HepG2 (cell line): Measurements from ENCODE around the gene NEAT1. TPM values are rescaled to one million over a fixed set of nuclear protein-coding genes. Genes with fewer than 3 reads are reported as not detected.

ENCODE experiments used
- ATAC-seq: fragments of 200-7000 bp; cut with Tn5 transposase; 3 replicates; pipeline ENCODE4 v1.9.1; 2020; ENCODE audit warnings: mild to moderate bottlenecking, moderate library complexity
- BruUV-seq: library from RNA; stranded (reverse); fragments of 400-500 nt; replicated peaks from 2 replicates; lab custom pipeline; 2021; lab: Mats Ljungman, UMichigan
- CTCF ChIA-PET: fragments of 300-600 bp; formaldehyde crosslinking; extraction: SDS; loops from one replicate; lab custom pipeline; 2021; ENCODE audit warnings: low total read pairs, inconsistent platforms, low intra/inter-chr PET ratio; lab: Yijun Ruan, JAX
- POLR2A ChIA-PET: fragments of 350-600 bp; sonication (Branson Sonifier 250); formaldehyde crosslinking; loops from one replicate; lab custom pipeline; 2020; ENCODE audit warnings: antibody characterized with exemption, inconsistent platforms; lab: Yijun Ruan, JAX
- DNase-seq: peaks from one replicate; pipeline ENCODE4 v3.0.0-alpha.2; 2015; ENCODE audit warnings: low spot score
- FAIRE-seq: peaks from 3 replicates; lab custom pipeline; 2011; peaks lifted over from hg19 to GRCh38; lab: Jason Lieb, UNC
- H2AFZ ChIP-seq: one replicate; pipeline ENCODE4 v1.6.1; 2011; ENCODE audit warnings: low read length, inconsistent platforms
- H3K27ac ChIP-seq: fragments of 300-600 bp; 3 replicates; pipeline ENCODE4 v1.8.0; 2011; ENCODE audit warnings: mixed run types, mild to moderate bottlenecking, mixed read lengths, low read length, inconsistent platforms; ENCODE audit not compliant: insufficient read depth; ENCODE audit errors: extremely low read length
- H3K27me3 ChIP-seq, 2 experiments: fragments of 200-600 bp in 1 of 2; 2 replicates in 1 of 2; 3 replicates in 1 of 2; pipeline versions ENCODE4 v1.6.0 to v1.8.0; 2011; ENCODE audit warnings: low read length in 2 of 2, mild to moderate bottlenecking in 2 of 2, moderate library complexity in 2 of 2, inconsistent platforms in 1 of 2; ENCODE audit not compliant: insufficient read depth in 2 of 2, control insufficient read depth in 1 of 2
- H3K36me3 ChIP-seq, 2 experiments: fragments of 200-600 bp in 1 of 2; replicated peaks in 1 of 2; 2 replicates in 1 of 2; 3 replicates in 1 of 2; pipeline versions ENCODE4 v1.5.1 to v1.8.0; 2011; ENCODE audit warnings: low read length in 2 of 2, inconsistent platforms in 1 of 2; ENCODE audit not compliant: insufficient read depth in 2 of 2, control insufficient read depth in 1 of 2
- H3K4me1 ChIP-seq: 2 replicates; pipeline ENCODE4 v1.5.1; 2012; ENCODE audit warnings: low read length, inconsistent platforms; ENCODE audit not compliant: insufficient read depth
- H3K4me2 ChIP-seq: 2 replicates; pipeline ENCODE4 v1.6.0; 2011; ENCODE audit warnings: low read depth, low read length, inconsistent platforms
- H3K4me3 ChIP-seq, 3 experiments: fragments of 200-600 bp in 1 of 3; sonication (generic), shearing (Covaris generic) in 1 of 3; replicated peaks in 1 of 3; 2 replicates each; pipeline ENCODE4 v1.5.1; 2011 to 2016; ENCODE audit warnings: low read length in 3 of 3, inconsistent platforms in 2 of 3, low read depth in 2 of 3, mild to moderate bottlenecking in 2 of 3, control low read depth in 1 of 3, mixed read lengths in 1 of 3; ENCODE audit not compliant: insufficient read depth in 1 of 3
- H3K79me2 ChIP-seq: one replicate; pipeline ENCODE4 v1.6.1; 2011; ENCODE audit warnings: low read length, inconsistent platforms; ENCODE audit not compliant: insufficient read depth
- H3K9ac ChIP-seq: 2 replicates; pipeline ENCODE4 v1.6.0; 2011; ENCODE audit warnings: mild to moderate bottlenecking, low read depth, low read length, inconsistent platforms; ENCODE audit not compliant: insufficient read depth
- H3K9me3 ChIP-seq: 2 replicates; pipeline ENCODE4 v1.5.1; 2012; ENCODE audit warnings: mild to moderate bottlenecking, low read length
- H4K20me1 ChIP-seq: 2 replicates; pipeline ENCODE4 v1.6.0; 2011; ENCODE audit warnings: inconsistent platforms, mild to moderate bottlenecking, low read length, moderate library complexity; ENCODE audit not compliant: insufficient read depth
- AGO2 ChIP-seq: fragments of 200-400 bp; formaldehyde crosslinking; optimal IDR thresholded peaks from 2 replicates; pipeline ENCODE3; 2017; ENCODE audit warnings: mild to moderate bottlenecking, low read depth, low read length, moderate library complexity
- ARID2 ChIP-seq: sonication (generic); formaldehyde crosslinking; IDR thresholded peaks from 2 replicates; pipeline ENCODE4 v1.8.1; 2022; ENCODE audit warnings: mild to moderate bottlenecking, missing genetic modification reagents, borderline replicate concordance
- ATM ChIP-seq: fragments of 450-650 bp; IDR thresholded peaks from 2 replicates; pipeline ENCODE4 v1.7.1; 2017; ENCODE audit warnings: mild to moderate bottlenecking, borderline replicate concordance
- CBX2 ChIP-seq, 2 experiments: fragments of 200-600 bp in 1 of 2; sonication (generic); formaldehyde crosslinking in 1 of 2; IDR thresholded peaks; 2 replicates each; pipeline versions ENCODE4 v1.7.0 to v1.8.1; 2018 to 2022; ENCODE audit warnings: low read depth in 2 of 2, low read length in 1 of 2, mild to moderate bottlenecking in 1 of 2, missing genetic modification reagents in 1 of 2
- FOXO4 ChIP-seq: sonication (generic); formaldehyde crosslinking; conservative IDR thresholded peaks from 2 replicates; pipeline ENCODE4 v1.8.1; 2023; ENCODE audit warnings: missing genetic modification reagents
- JUNB ChIP-seq: sonication (generic); formaldehyde crosslinking; IDR thresholded peaks from 2 replicates; pipeline ENCODE4 v1.8.0; 2022; ENCODE audit warnings: missing genetic modification reagents, mild to moderate bottlenecking, borderline replicate concordance
- MXI1 ChIP-seq: IDR thresholded peaks from 3 replicates; pipeline ENCODE4 v1.6.1; 2012; ENCODE audit warnings: low read depth, low read length, inconsistent platforms, borderline replicate concordance
- PATZ1 ChIP-seq: sonication (generic); formaldehyde crosslinking; IDR thresholded peaks from 2 replicates; pipeline ENCODE4 v1.4.0; 2020; ENCODE audit warnings: missing genetic modification reagents
- POLR2A ChIP-seq, 2 experiments: IDR thresholded peaks; 2 replicates each; pipeline ENCODE4 v1.6.1; 2011; ENCODE audit warnings: low read depth in 2 of 2, low read length in 2 of 2, mild to moderate bottlenecking in 1 of 2, moderate library complexity in 1 of 2; ENCODE audit not compliant: insufficient read depth in 1 of 2
- POLR2AphosphoS2 ChIP-seq: IDR thresholded peaks from 2 replicates; pipeline ENCODE4 v1.6.1; 2011; ENCODE audit warnings: low read depth, low read length, improper control_type of control experiment
- POLR2G ChIP-seq: fragments of 200-400 bp; formaldehyde crosslinking; IDR thresholded peaks from 2 replicates; pipeline ENCODE4 v1.6.1; 2018; ENCODE audit warnings: mild to moderate bottlenecking, low read depth, low read length, moderate library complexity
- RBM22 ChIP-seq: fragments of 200-400 bp; formaldehyde crosslinking; optimal IDR thresholded peaks from 2 replicates; pipeline ENCODE3; 2017; ENCODE audit warnings: mild to moderate bottlenecking, low read length, moderate library complexity
- SSRP1 ChIP-seq: IDR thresholded peaks from 2 replicates; pipeline ENCODE4 v1.6.1; 2016; ENCODE audit warnings: control low read depth
- ZBTB14 ChIP-seq: sonication (generic); formaldehyde crosslinking; IDR thresholded peaks from 2 replicates; pipeline ENCODE4 v1.4.0; 2020; ENCODE audit warnings: missing genetic modification reagents
- ZBTB7B ChIP-seq: sonication (generic); formaldehyde crosslinking; IDR thresholded peaks from 2 replicates; pipeline ENCODE4 v1.4.0; 2020; ENCODE audit warnings: missing genetic modification reagents
- ZC3H4 ChIP-seq: sonication (generic); formaldehyde crosslinking; IDR thresholded peaks from 2 replicates; pipeline ENCODE4 v1.4.0; 2020; ENCODE audit warnings: missing genetic modification reagents, borderline replicate concordance
- ZKSCAN1 ChIP-seq: fragments of 150-350 bp; IDR thresholded peaks from 2 replicates; pipeline ENCODE4 v1.6.1; 2014; ENCODE audit warnings: low read length
- ZMYM2 ChIP-seq: sonication (generic); formaldehyde crosslinking; IDR thresholded peaks from 2 replicates; pipeline ENCODE4 v1.8.0; 2022; ENCODE audit warnings: mild to moderate bottlenecking, missing genetic modification reagents
- ZNF850 ChIP-seq: sonication (generic); formaldehyde crosslinking; conservative IDR thresholded peaks from 2 replicates; pipeline ENCODE4 v1.9.0; 2021; ENCODE audit warnings: mild to moderate bottlenecking, missing genetic modification reagents
- WGBS: methylation state at CpG from one replicate; pipeline ENCODE4 v1.1.6; 2017; ENCODE audit warnings: low lambda C conversion rate; 5-methylcytosine and 5-hydroxymethylcytosine counted together
- in situ Hi-C: cut with HindIII; loops from 2 replicates; pipeline ENCODE4 v1.10.0; 2017; ENCODE audit warnings: low pct_unique_long_range_greater_than_20kb; ENCODE audit not compliant: extremely low pct_ligation_motif_present
- intact Hi-C: fragments of 100-400 bp; cut with micrococcal nuclease; formaldehyde crosslinking; loops from one replicate; pipeline ENCODE4 v1.10.0; 2022; ENCODE audit not compliant: unreplicated experiment
- polyA plus RNA-seq, 8 experiments: library from polyadenylated mRNA; depleted of rRNA in 3 of 8; stranded (reverse) in 7 of 8; unstranded in 1 of 8; fragments of >200 nt; fragmentation: Illumina TruSeq in 4 of 8; extraction: Trizol in 4 of 8; gene quantifications; 2 replicates each; pipeline versions ENCODE4 v1.2.1 to v1.2.3, GENCODE V29; 2011 to 2016; ENCODE audit warnings: low read depth in 4 of 8, missing spikeins in 1 of 8, mixed read lengths in 1 of 8; ENCODE audit not compliant: insufficient read depth in 1 of 8
- total RNA-seq, 5 experiments: library from RNA; depleted of rRNA; stranded (reverse); fragments of >200 nt; fragmentation: Illumina TruSeq; extraction: Trizol; gene quantifications; 2 replicates each; pipeline ENCODE4 v1.2.3, GENCODE V29; 2016; ENCODE audit warnings: low read depth in 1 of 5

NEAT1 gene
- total and polyA plus RNA-seq, 2 of the 13 experiments (the other 11 are each of a cell fraction or from before 2014, with no cell fraction given): 20.5 to 41.2 TPM

- H3K9ac ChIP-seq: no peak overlapping the region
- POLR2A ChIA-PET: interaction anchor here (1.1 to 7.0 kb wide), 6 partner anchors 23 to 51 kb away, joined by 3 to 89 read pairs (median 20); partner anchors contain the start of genes MALAT1 and NEAT1
- no peak overlapping the region for H3K27ac ChIP-seq
- H3K4me2 ChIP-seq: no peak overlapping the region
- no peaks in the 10 kb centered on the region for H3K9me3 ChIP-seq
- no TSS peak for BruUV-seq
- peaks cover 0 to under 1% of the 10 kb centered on the region in 2 experiments; a peak in 2 of 5 replicates for H3K36me3 ChIP-seq
- CTCF ChIA-PET: no interaction called here
- no peaks in the 10 kb centered on the region for H3K27me3 ChIP-seq
- no peak for FAIRE-seq
- no peaks in the 10 kb centered on the region for H3K79me2 ChIP-seq
- in situ Hi-C loops: no loop called here
- WGBS: 56% methylated on average over 3 of the region's 3 CpGs
- intact Hi-C loops: no loop called here
- no peak for TF ChIP-seq ZBTB14 (CRISPR knock-in tag)
- no peak for TF ChIP-seq ZMYM2 (CRISPR knock-in tag)
- peak; percentile 28 for TF ChIP-seq AGO2
- TF ChIP-seq ZBTB7B (CRISPR knock-in tag): no peak
- no peak for TF ChIP-seq FOXO4 (CRISPR knock-in tag)
- TF ChIP-seq RBM22: peak; percentile 80
- no peak for TF ChIP-seq JUNB (CRISPR knock-in tag)
- peak; percentile 64; the same call in 1 of the 2 replicates for TF ChIP-seq ZKSCAN1
- TF ChIP-seq ZNF850 (CRISPR knock-in tag): no peak
- peak; percentile 12; the same call in 1 of the 2 replicates for TF ChIP-seq SSRP1 (CRISPR knock-in tag)
- TF ChIP-seq CBX2 (IDR thresholded peaks at IDR 0.05; ENCODE audit: low read depth, low read length): no peak
- TF ChIP-seq CBX2 (CRISPR knock-in tag; IDR thresholded peaks at IDR 0.05; ENCODE audit: low read depth): no peak
- TF ChIP-seq MXI1: 0 out of 3 replicates have a peak, but pooled peaks have one; percentile 20
- TF ChIP-seq ATM: no peak
- TF ChIP-seq ZC3H4 (CRISPR knock-in tag): 0 out of 2 replicates have a peak, but pooled peaks have one; percentile 23
- TF ChIP-seq POLR2AphosphoS2: peak; percentile 60; the same call in 1 of the 2 replicates
- TF ChIP-seq ARID2 (CRISPR knock-in tag): no peak
- TF ChIP-seq POLR2A (IDR thresholded peaks at IDR 0.05; ENCODE audit: insufficient read depth in 1 of 2, low read depth in 2 of 2, low read length in 2 of 2): peak in 1 of 2 experiments; percentile 50; a peak in 1 of 4 replicates
- peak; percentile 22; the same call in 1 of the 2 replicates for TF ChIP-seq POLR2G
- 0 out of 2 replicates have a peak, but pooled peaks have one; percentile 5 for TF ChIP-seq PATZ1 (CRISPR knock-in tag)
- no peak for DNase-seq
- no peak overlapping the region for H2AFZ ChIP-seq
- peaks cover 32% of the 10 kb centered on the region; the same call in 1 of the 2 replicates for H4K20me1 ChIP-seq
- peaks cover 48% of the 10 kb centered on the region for H3K4me1 ChIP-seq
- H3K4me3 ChIP-seq: no peak overlapping the region
- ATAC-seq: peak; percentile 18
Observed at GRCh38 chr11:65448418-65449105, 26.0 kb downstream of the NEAT1 start.
